VCaP (cell line): ENCODE measurements around the gene DNPH1.

Source experiments
- H3K27ac ChIP-seq: fragments of 450-650 bp; 2 replicates; pipeline ENCODE4 v1.5.1; 2017
- CTCF ChIP-seq: fragments of 450-650 bp; conservative IDR thresholded peaks from 2 replicates; pipeline ENCODE4 v1.5.1; 2017; ENCODE audit warnings: mild to moderate bottlenecking, moderate library complexity

The DNPH1 gene

GRCh38 chr6:43262000-43262779 is 32.9 kb upstream of the DNPH1 start:
- H3K27ac ChIP-seq: no peak overlapping the region
- no peak for TF ChIP-seq CTCF

- no peak for TF ChIP-seq CTCF
- H3K27ac ChIP-seq: no peak overlapping the region
Observed at GRCh38 chr6:43261198-43261597, 31.9 kb upstream of the DNPH1 start.

- no peak for TF ChIP-seq CTCF
- H3K27ac ChIP-seq: no peak overlapping the region
Observed at GRCh38 chr6:43260791-43261190, 31.5 kb upstream of the DNPH1 start.

GRCh38 chr6:43258807-43259686 is 29.8 kb upstream of the DNPH1 start:
- H3K27ac ChIP-seq: no peak overlapping the region
- no peak for TF ChIP-seq CTCF

GRCh38 chr6:43258180-43258579 is 28.9 kb upstream of the DNPH1 start:
- no peak for TF ChIP-seq CTCF
- H3K27ac ChIP-seq: no peak overlapping the region

- no peak for TF ChIP-seq CTCF
- no peak overlapping the region for H3K27ac ChIP-seq
Observed at GRCh38 chr6:43257367-43258145, 28.3 kb upstream of the DNPH1 start.
